Measurements from ENCODE around the gene CNTNAP2. TPM values are rescaled to one million over a fixed set of nuclear protein-coding genes. Genes with fewer than 3 reads are reported as not detected.

CNTNAP2 gene
- total RNA-seq, 4 donors from 2014 or later, result 0.42 to 0.71 TPM; not detected in 2

GRCh38 chr7:148079206-148080080 is 1962.8 kb downstream of the CNTNAP2 start:
- WGBS, 2 donors, result 90 to 95% methylated on average over 2 of the region's 2 CpGs
- intact Hi-C loops (cut with DNase I; ENCODE audit: low total_unique reads), result no loop called here
- TF ChIP-seq CTCF (IDR thresholded peaks at IDR 0.05), result no peak
- no peak overlapping the region for H3K4me3 ChIP-seq (ENCODE audit: low read depth, poor library complexity, severe bottlenecking)
- DNase-seq (ENCODE audit: low spot score in 2 of 2), result no peak

- intact Hi-C loops (cut with DNase I; ENCODE audit: low total_unique reads), result no loop called here
- no peak for DNase-seq (ENCODE audit: low spot score in 2 of 2)
- no peak overlapping the region for H3K4me3 ChIP-seq (ENCODE audit: low read depth, poor library complexity, severe bottlenecking)
- WGBS, 2 donors, result 27 to 32% methylated on average over 1 of the region's 1 CpG
- TF ChIP-seq POLR2A (IDR thresholded peaks at IDR 0.05), result no peak
Observed at GRCh38 chr7:148083448-148083847, 1966.8 kb downstream of the CNTNAP2 start.

GRCh38 chr7:148084138-148084537 is 1967.5 kb downstream of the CNTNAP2 start:
- no peak overlapping the region for H3K4me3 ChIP-seq (ENCODE audit: low read depth, poor library complexity, severe bottlenecking)
- TF ChIP-seq POLR2A (IDR thresholded peaks at IDR 0.05) (no peak), CTCF (IDR thresholded peaks at IDR 0.05) (no peak)
- DNase-seq (ENCODE audit: low spot score in 2 of 2), result no peak
- 2% methylated on average over 3 of the region's 3 CpGs for WGBS, 2 donors
- intact Hi-C loops (cut with DNase I; ENCODE audit: low total_unique reads), result no loop called here

- WGBS, 2 donors, result 49 to 51% methylated on average over 4 of the region's 4 CpGs
- no peak overlapping the region for H3K4me3 ChIP-seq (ENCODE audit: low read depth, poor library complexity, severe bottlenecking)
- intact Hi-C loops (cut with DNase I; ENCODE audit: low total_unique reads), result no loop called here
- no peak for TF ChIP-seq CTCF (IDR thresholded peaks at IDR 0.05)
- TF ChIP-seq POLR2A (IDR thresholded peaks at IDR 0.05), result no peak
- DNase-seq (ENCODE audit: low spot score in 2 of 2), result no peak
Observed at GRCh38 chr7:148091882-148092281, 1975.3 kb downstream of the CNTNAP2 start.

- no peak for DNase-seq (ENCODE audit: low spot score in 2 of 2)
- 83 to 84% methylated on average over 9 of the region's 9 CpGs for WGBS, 2 donors
Observed at GRCh38 chr7:148093375-148094166, 1977.0 kb downstream of the CNTNAP2 start.

GRCh38 chr7:148095066-148095465 is 1978.5 kb downstream of the CNTNAP2 start:
- no peak for TF ChIP-seq POLR2A (IDR thresholded peaks at IDR 0.05)
- no peak for TF ChIP-seq CTCF (IDR thresholded peaks at IDR 0.05)
- intact Hi-C loops (cut with DNase I; ENCODE audit: low total_unique reads), result no loop called here
- WGBS, 2 donors, result 63 to 66% methylated on average over 8 of the region's 8 CpGs
- DNase-seq (ENCODE audit: low spot score in 2 of 2), result no peak
- no peak overlapping the region for H3K4me3 ChIP-seq (ENCODE audit: low read depth, poor library complexity, severe bottlenecking)

More at GRCh38 chr7:148093375-148094166, 1977.0 kb downstream of the CNTNAP2 start:
- intact Hi-C loops (cut with DNase I; ENCODE audit: low total_unique reads), result no loop called here
- no peak overlapping the region for H3K4me3 ChIP-seq (ENCODE audit: low read depth, poor library complexity, severe bottlenecking)
- TF ChIP-seq POLR2A (IDR thresholded peaks at IDR 0.05), result no peak

Data from lower leg skin (tissue), 4 donors.